ENCODE measurements around the gene TMOD1. TPM values are rescaled to one million over a fixed set of nuclear protein-coding genes. Genes with fewer than 3 reads are reported as not detected.
A peak's percentile ranks its signal among the peaks of the same experiment; 100 is the strongest.

The TMOD1 gene
- polyA plus RNA-seq, 1 of the 3 experiments (the other 2 are of a cell fraction): 0.54 TPM

GRCh38 chr9:97529363-97530076 lies 28.1 kb downstream of the TMOD1 start (continued):
- TF ChIP-seq FOXM1 (IDR thresholded peaks at IDR 0.05; ENCODE audit: low read depth) (no peak), RAD21 (IDR thresholded peaks at IDR 0.05; ENCODE audit: low read length) (no peak), TAF1 (IDR thresholded peaks at IDR 0.05; ENCODE audit: borderline replicate concordance, low read depth, low read length) (no peak), TEAD4 (IDR thresholded peaks at IDR 0.05; ENCODE audit: borderline replicate concordance, insufficient read depth) (no peak), JUND (IDR thresholded peaks at IDR 0.05) (no peak), NFIC (IDR thresholded peaks at IDR 0.05; ENCODE audit: borderline replicate concordance) (no peak), TCF12 (IDR thresholded peaks at IDR 0.05) (no peak), FOSL2 (IDR thresholded peaks at IDR 0.05; ENCODE audit: borderline replicate concordance, low read depth) (no peak), SIN3A (IDR thresholded peaks at IDR 0.05; ENCODE audit: borderline replicate concordance, low read depth, low read length) (no peak)
- TF ChIP-seq, protein P1, sequence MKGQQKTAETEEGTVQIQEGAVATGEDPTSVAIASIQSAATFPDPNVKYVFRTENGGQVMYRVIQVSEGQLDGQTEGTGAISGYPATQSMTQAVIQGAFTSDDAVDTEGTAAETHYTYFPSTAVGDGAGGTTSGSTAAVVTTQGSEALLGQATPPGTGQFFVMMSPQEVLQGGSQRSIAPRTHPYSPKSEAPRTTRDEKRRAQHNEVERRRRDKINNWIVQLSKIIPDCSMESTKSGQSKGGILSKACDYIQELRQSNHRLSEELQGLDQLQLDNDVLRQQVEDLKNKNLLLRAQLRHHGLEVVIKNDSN (IDR thresholded peaks at IDR 0.05; ENCODE audit: borderline replicate concordance, low read depth): no peak

GRCh38 chr9:97531888-97532376 lies 30.5 kb downstream of the TMOD1 start:
- Histone ChIP-seq H3K4me1 (ENCODE audit: control insufficient read depth in 1 of 2, insufficient read depth in 2 of 2, low read depth in 1 of 2, low read length in 1 of 2) (peaks cover 0 to 17% of the 10 kb centered on the region in 2 experiments; a peak in 1 of 4 replicates), H3K9me3 (no peaks in the 10 kb centered on the region), H3F3A (replicated peaks; ENCODE audit: insufficient read depth) (no peaks in the 10 kb centered on the region), H3K9me2 (no peaks in the 10 kb centered on the region), H3K9ac (no peak overlapping the region), H3K4me3 (ENCODE audit: low read depth in 2 of 2, low read length in 1 of 2) (no peak overlapping the region), H3K36me3 (replicated peaks in 1 of 2; ENCODE audit: control insufficient read depth in 1 of 2, insufficient read depth in 2 of 2, low read length in 1 of 2) (peaks cover 0 to 11% of the 10 kb centered on the region in 2 experiments), H2AFZ (ENCODE audit: low read depth) (no peak overlapping the region), H4K20me1 (ENCODE audit: insufficient read depth) (no peaks in the 10 kb centered on the region), H3K27me3 (ENCODE audit: insufficient read depth) (no peaks in the 10 kb centered on the region; the same call in 1 of the 2 replicates), H3K4me2 (no peak overlapping the region), H3K79me2 (ENCODE audit: insufficient read depth) (no peaks in the 10 kb centered on the region), H3K27ac (ENCODE audit: low read depth in 2 of 2, low read length in 1 of 2) (peak overlapping the region in 1 of 2 experiments; percentile 2; a peak in 1 of 4 replicates)
- TF ChIP-seq, protein P2, sequence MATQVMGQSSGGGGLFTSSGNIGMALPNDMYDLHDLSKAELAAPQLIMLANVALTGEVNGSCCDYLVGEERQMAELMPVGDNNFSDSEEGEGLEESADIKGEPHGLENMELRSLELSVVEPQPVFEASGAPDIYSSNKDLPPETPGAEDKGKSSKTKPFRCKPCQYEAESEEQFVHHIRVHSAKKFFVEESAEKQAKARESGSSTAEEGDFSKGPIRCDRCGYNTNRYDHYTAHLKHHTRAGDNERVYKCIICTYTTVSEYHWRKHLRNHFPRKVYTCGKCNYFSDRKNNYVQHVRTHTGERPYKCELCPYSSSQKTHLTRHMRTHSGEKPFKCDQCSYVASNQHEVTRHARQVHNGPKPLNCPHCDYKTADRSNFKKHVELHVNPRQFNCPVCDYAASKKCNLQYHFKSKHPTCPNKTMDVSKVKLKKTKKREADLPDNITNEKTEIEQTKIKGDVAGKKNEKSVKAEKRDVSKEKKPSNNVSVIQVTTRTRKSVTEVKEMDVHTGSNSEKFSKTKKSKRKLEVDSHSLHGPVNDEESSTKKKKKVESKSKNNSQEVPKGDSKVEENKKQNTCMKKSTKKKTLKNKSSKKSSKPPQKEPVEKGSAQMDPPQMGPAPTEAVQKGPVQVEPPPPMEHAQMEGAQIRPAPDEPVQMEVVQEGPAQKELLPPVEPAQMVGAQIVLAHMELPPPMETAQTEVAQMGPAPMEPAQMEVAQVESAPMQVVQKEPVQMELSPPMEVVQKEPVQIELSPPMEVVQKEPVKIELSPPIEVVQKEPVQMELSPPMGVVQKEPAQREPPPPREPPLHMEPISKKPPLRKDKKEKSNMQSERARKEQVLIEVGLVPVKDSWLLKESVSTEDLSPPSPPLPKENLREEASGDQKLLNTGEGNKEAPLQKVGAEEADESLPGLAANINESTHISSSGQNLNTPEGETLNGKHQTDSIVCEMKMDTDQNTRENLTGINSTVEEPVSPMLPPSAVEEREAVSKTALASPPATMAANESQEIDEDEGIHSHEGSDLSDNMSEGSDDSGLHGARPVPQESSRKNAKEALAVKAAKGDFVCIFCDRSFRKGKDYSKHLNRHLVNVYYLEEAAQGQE (IDR thresholded peaks at IDR 0.05; ENCODE audit: low read depth, low read length): no peak
- TF ChIP-seq EP300 (IDR thresholded peaks at IDR 0.05; ENCODE audit: borderline replicate concordance in 1 of 2, low read depth in 1 of 2, low read length in 1 of 2): no peak
- no peak for TF ChIP-seq JUND (IDR thresholded peaks at IDR 0.05)
- no peak for TF ChIP-seq SMC3 (IDR thresholded peaks at IDR 0.05; ENCODE audit: low read depth, low read length)
- TF ChIP-seq GATA2 (CRISPR knock-in tag; IDR thresholded peaks at IDR 0.05): no peak
- TF ChIP-seq RAD21 (IDR thresholded peaks at IDR 0.05; ENCODE audit: low read length): no peak
- TF ChIP-seq, protein P3, sequence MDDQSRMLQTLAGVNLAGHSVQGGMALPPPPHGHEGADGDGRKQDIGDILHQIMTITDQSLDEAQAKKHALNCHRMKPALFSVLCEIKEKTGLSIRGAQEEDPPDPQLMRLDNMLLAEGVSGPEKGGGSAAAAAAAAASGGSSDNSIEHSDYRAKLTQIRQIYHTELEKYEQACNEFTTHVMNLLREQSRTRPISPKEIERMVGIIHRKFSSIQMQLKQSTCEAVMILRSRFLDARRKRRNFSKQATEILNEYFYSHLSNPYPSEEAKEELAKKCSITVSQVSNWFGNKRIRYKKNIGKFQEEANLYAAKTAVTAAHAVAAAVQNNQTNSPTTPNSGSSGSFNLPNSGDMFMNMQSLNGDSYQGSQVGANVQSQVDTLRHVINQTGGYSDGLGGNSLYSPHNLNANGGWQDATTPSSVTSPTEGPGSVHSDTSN (IDR thresholded peaks at IDR 0.05): no peak
- no peak for TF ChIP-seq EZH2phosphoT487 (IDR thresholded peaks at IDR 0.05; ENCODE audit: borderline replicate concordance, low read depth)
- TF ChIP-seq RFX5 (IDR thresholded peaks at IDR 0.05; ENCODE audit: low read length): no peak
- TF ChIP-seq NRF1 (IDR thresholded peaks at IDR 0.05; ENCODE audit: low read depth, low read length): no peak
- ChIA-PET POLR2A (no interaction called here), CTCF (interaction anchor here (1.8 kb wide), 1 partner anchor 17 kb away, joined by 3 read pairs; no protein-coding TSS in a partner anchor)
- 75% methylated on average over 9 of the region's 9 CpGs for WGBS (ENCODE audit: low lambda C conversion rate)
- DNase-seq: no peak
